CD4-positive, alpha-beta T cell (primary cell): ENCODE results near the gene UGT1A6. TPM values are rescaled to one million over a fixed set of nuclear protein-coding genes. Genes with fewer than 3 reads are reported as not detected.

Experiments used
- ATAC-seq: fragments of 200-7000 bp; cut with Tn5 transposase; one replicate; pipeline ENCODE4 v1.10.0; 2022; ENCODE audit warnings: mild to moderate bottlenecking; ENCODE audit not compliant: poor library complexity
- CTCF ChIA-PET: fragments of 350-600 bp; sonication (Branson Sonifier 250); formaldehyde crosslinking; loops from one replicate; lab custom pipeline; 2021; ENCODE audit warnings: antibody characterized with exemption, inconsistent platforms; lab: Charles Lee
- POLR2A ChIA-PET: fragments of 350-600 bp; sonication (Branson Sonifier 250); formaldehyde crosslinking; loops from one replicate; lab custom pipeline; 2021; ENCODE audit warnings: antibody characterized with exemption, inconsistent platforms; lab: Charles Lee
- DNase-seq, 14 experiments: peaks; one replicate each; pipeline ENCODE4 v3.0.0-alpha.2; 2013 to 2020; ENCODE audit warnings: mixed read lengths in 2 of 14
- H3K27ac ChIP-seq, 2 donors: one replicate each; pipeline versions ENCODE4 v1.5.1 to v1.7.0; 2013; ENCODE audit warnings: low read length in 2 of 2, low read depth in 1 of 2, mild to moderate bottlenecking in 1 of 2
- H3K27me3 ChIP-seq, 2 experiments: 1 replicate in 1 of 2; 2 replicates in 1 of 2; pipeline versions ENCODE4 v1.6.1 to v1.7.0; 2013; ENCODE audit warnings: low read length in 2 of 2, control low read depth in 1 of 2, mild to moderate bottlenecking in 1 of 2, moderate library complexity in 1 of 2; ENCODE audit not compliant: insufficient read depth in 2 of 2, control insufficient read depth in 1 of 2
- H3K36me3 ChIP-seq: one replicate; pipeline ENCODE4 v1.6.1; 2013; ENCODE audit warnings: low read length, control low read depth; ENCODE audit not compliant: insufficient read depth
- H3K4me1 ChIP-seq: one replicate; pipeline ENCODE4 v1.6.1; 2013; ENCODE audit warnings: low read length, control low read depth; ENCODE audit not compliant: insufficient read depth
- H3K4me3 ChIP-seq: one replicate; pipeline ENCODE4 v1.5.1; 2013; ENCODE audit warnings: mild to moderate bottlenecking, low read length, moderate library complexity
- H3K9me3 ChIP-seq, 2 experiments: 1 replicate in 1 of 2; 2 replicates in 1 of 2; pipeline versions ENCODE4 v1.6.1 to v1.7.0; 2013; ENCODE audit warnings: low read length in 2 of 2, mild to moderate bottlenecking in 2 of 2, control low read depth in 1 of 2, moderate library complexity in 1 of 2; ENCODE audit not compliant: control insufficient read depth in 1 of 2, insufficient read depth in 1 of 2
- H3K27ac Mint-ChIP-seq: one replicate; pipeline ENCODE4 v1.8.0; 2020; ENCODE audit warnings: mixed read lengths
- H3K27me3 Mint-ChIP-seq: one replicate; pipeline ENCODE4 v1.8.0; 2021; ENCODE audit warnings: mixed read lengths
- H3K36me3 Mint-ChIP-seq: one replicate; pipeline ENCODE4 v1.8.0; 2021; ENCODE audit warnings: low read depth, mixed read lengths
- H3K4me1 Mint-ChIP-seq: one replicate; pipeline ENCODE4 v1.8.0; 2021; ENCODE audit warnings: low read depth, mixed read lengths
- H3K4me3 Mint-ChIP-seq: one replicate; pipeline ENCODE4 v1.8.0; 2020; ENCODE audit warnings: mild to moderate bottlenecking, mixed read lengths
- H3K9me3 Mint-ChIP-seq: one replicate; pipeline ENCODE4 v1.8.0; 2020; ENCODE audit warnings: mixed read lengths
- CTCF ChIP-seq: fragments of 200-600 bp; IDR thresholded peaks from one replicate; pipeline ENCODE4 v1.8.0; 2022; ENCODE audit warnings: antibody characterized with exemption, mild to moderate bottlenecking
- intact Hi-C, 2 experiments: fragments of 100-400 bp; cut with DNase I in 1 of 2; cut with micrococcal nuclease in 1 of 2; formaldehyde crosslinking; loops; one replicate each; pipeline versions ENCODE4 v1.15.1 to v1.9.0; 2023 to 2025; cut with DNase I, micrococcal nuclease
- total RNA-seq, 174 experiments: library from RNA in 2 of 174; stranded (reverse) in 2 of 174; gene quantifications; one replicate each; pipeline ENCODE4 v1.2.3 and lab custom pipeline; 2021 to 2026

Gene UGT1A6
- total RNA-seq, 2 experiments from 2014 or later: not detected

GRCh38 chr2:233668605-233669260 is 24.0 kb upstream of the UGT1A6 start:
- no peaks in the 10 kb centered on the region for H3K36me3 ChIP-seq
- ChIA-PET CTCF (no interaction called here), POLR2A (no interaction called here)
- DNase-seq (no peak), ATAC-seq (no peak)
- peaks cover 2 to 13% of the 10 kb centered on the region in 2 experiments for H3K27me3 ChIP-seq
- no peaks in the 10 kb centered on the region for H3K4me1 ChIP-seq
- no peaks in the 10 kb centered on the region for H3K36me3 Mint-ChIP-seq
- H3K4me1 Mint-ChIP-seq: no peaks in the 10 kb centered on the region
- H3K9me3 ChIP-seq: no peaks in the 10 kb centered on the region
- peaks cover 52% of the 10 kb centered on the region for H3K27me3 Mint-ChIP-seq
- no peak for TF ChIP-seq CTCF
- no peak overlapping the region for H3K4me3 ChIP-seq
- peaks cover 9% of the 10 kb centered on the region for H3K9me3 Mint-ChIP-seq
- H3K27ac ChIP-seq: no peak overlapping the region
- no peak overlapping the region for H3K27ac Mint-ChIP-seq
- no peak overlapping the region for H3K4me3 Mint-ChIP-seq
- intact Hi-C loops: no loop called here

- no peaks in the 10 kb centered on the region for H3K36me3 Mint-ChIP-seq
- ATAC-seq (no peak), DNase-seq (no peak)
- intact Hi-C loops: no loop called here
- H3K9me3 ChIP-seq: no peaks in the 10 kb centered on the region
- H3K4me3 ChIP-seq: no peak within 1 kb of the TSS
- H3K27ac Mint-ChIP-seq: no peak within 1 kb of the TSS
- TF ChIP-seq CTCF: no peak
- H3K4me1 ChIP-seq: no peaks in the 10 kb centered on the region
- no peaks in the 10 kb centered on the region for H3K36me3 ChIP-seq
- H3K9me3 Mint-ChIP-seq: peaks cover 5% of the 10 kb centered on the region
- no peak within 1 kb of the TSS for H3K4me3 Mint-ChIP-seq
- CTCF ChIA-PET: no interaction called here
- peaks cover 37% of the 10 kb centered on the region for H3K27me3 Mint-ChIP-seq
- no peak within 1 kb of the TSS for H3K27ac ChIP-seq
- H3K4me1 Mint-ChIP-seq: no peaks in the 10 kb centered on the region
- peaks cover 0 to 18% of the 10 kb centered on the region in 2 experiments for H3K27me3 ChIP-seq
- POLR2A ChIA-PET: no interaction called here
Observed at GRCh38 chr2:233671290-233672161, 21.2 kb upstream of the UGT1A6 start, which contains the start of gene UGT1A9. UGT1A9 (plus strand) TSS chr2:233671898; CDS start chr2:233671935, 37 bp downstream.

GRCh38 chr2:233672886-233673285 is 19.8 kb upstream of the UGT1A6 start:
- Mint-ChIP-seq H3K36me3 (no peaks in the 10 kb centered on the region), H3K4me1 (no peaks in the 10 kb centered on the region), H3K9me3 (peaks cover 5% of the 10 kb centered on the region), H3K27me3 (peaks cover 48% of the 10 kb centered on the region), H3K4me3 (no peak overlapping the region), H3K27ac (no peak overlapping the region)
- ATAC-seq (no peak), DNase-seq (no peak)
- no peaks in the 10 kb centered on the region for H3K4me1 ChIP-seq
- intact Hi-C loops: no loop called here
- H3K36me3 ChIP-seq: no peaks in the 10 kb centered on the region
- H3K27ac ChIP-seq: no peak overlapping the region
- H3K4me3 ChIP-seq: no peak overlapping the region
- TF ChIP-seq CTCF: no peak
- CTCF ChIA-PET: no interaction called here
- POLR2A ChIA-PET: no interaction called here
- peaks cover 0 to 21% of the 10 kb centered on the region in 2 experiments for H3K27me3 ChIP-seq
- no peaks in the 10 kb centered on the region for H3K9me3 ChIP-seq
